RKO (cell line): ENCODE measurements around the gene UNC79.

Experiments
- DNase-seq: peaks from one replicate; pipeline ENCODE4 v3.0.0-alpha.2; 2016; ENCODE audit warnings: low spot score

UNC79 gene

GRCh38 chr14:93751946-93752655 lies 321.4 kb downstream of the UNC79 start:
- DNase-seq, result no peak

- DNase-seq, result no peak
Measured at GRCh38 chr14:93752980-93753561, 322.3 kb downstream of the UNC79 start.

- DNase-seq, result no peak
Measured at GRCh38 chr14:93753647-93754046, 322.9 kb downstream of the UNC79 start.

DNA sequence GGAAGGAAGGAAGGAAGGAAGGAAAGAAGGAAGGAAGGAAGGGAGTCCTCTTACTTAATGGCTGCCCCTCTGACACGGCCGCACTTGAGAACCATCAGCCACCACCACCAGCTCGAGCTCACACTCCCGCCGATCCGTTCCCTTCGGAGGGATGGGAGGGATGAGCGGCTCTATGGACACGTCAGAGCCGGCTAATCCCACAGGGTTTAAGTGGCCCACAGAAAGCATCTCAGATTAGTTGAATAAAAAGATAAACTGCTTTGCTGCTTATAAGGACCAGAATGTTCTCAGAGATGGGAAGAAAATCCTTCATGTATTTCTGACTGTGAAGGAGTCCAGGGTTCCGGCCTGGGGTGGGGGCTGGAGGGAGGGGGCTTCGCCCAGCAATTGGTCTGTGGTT lies 326.5 kb downstream of the UNC79 start:
- DNase-seq, result no peak
